Right lobe of liver (tissue), 6 donors: ENCODE measurements around the gene AP5B1. TPM values are rescaled to one million over a fixed set of nuclear protein-coding genes. Genes with fewer than 3 reads are reported as not detected.
A peak's percentile ranks its signal among the peaks of the same experiment; 100 is the strongest.

ENCODE experiments used
- ATAC-seq, 4 donors: fragments of 200-7000 bp; cut with Tn5 transposase; one replicate each; pipeline ENCODE4 v1.9.1; 2020; ENCODE audit warnings: mild to moderate bottlenecking in 4 of 4, moderate library complexity in 4 of 4
- DNase-seq, 3 donors: peaks; one replicate each; pipeline ENCODE4 v3.0.0-alpha.2; 2020
- H3K27ac ChIP-seq, 3 donors: fragments of 200-600 bp; one replicate each; pipeline ENCODE4 v1.8.0; 2022
- H3K27me3 ChIP-seq, 2 donors: fragments of 200-600 bp; one replicate each; pipeline ENCODE4 v1.8.0; 2022
- H3K36me3 ChIP-seq, 4 donors: fragments of 200-600 bp; sonication (generic) in 1 of 4; one replicate each; pipeline versions ENCODE4 v1.5.1 to v1.8.0; 2017 to 2022; ENCODE audit warnings: control low read depth in 1 of 4
- H3K4me1 ChIP-seq, 4 donors: fragments of 200-600 bp; sonication (generic) in 1 of 4; one replicate each; pipeline versions ENCODE4 v1.5.1 to v1.8.0; 2017 to 2022; ENCODE audit warnings: control low read depth in 1 of 4
- H3K4me3 ChIP-seq, 3 donors: fragments of 200-600 bp; one replicate each; pipeline ENCODE4 v1.8.0; 2022
- H3K9me3 ChIP-seq, 4 donors: fragments of 200-600 bp; sonication (generic) in 1 of 4; one replicate each; pipeline versions ENCODE4 v1.5.1 to v1.8.0; 2017 to 2022; ENCODE audit warnings: control low read depth in 1 of 4
- CTCF ChIP-seq, 4 donors: fragments of 200-600 bp in 3 of 4; fragments of 450-650 bp in 1 of 4; IDR thresholded peaks; one replicate each; pipeline versions ENCODE4 v1.5.1 to v1.8.0; 2016 to 2022; ENCODE audit warnings: antibody characterized with exemption in 4 of 4, mild to moderate bottlenecking in 2 of 4
- POLR2A ChIP-seq: fragments of 450-650 bp; IDR thresholded peaks from one replicate; pipeline ENCODE4 v1.6.1; 2017; ENCODE audit warnings: antibody characterized with exemption, mild to moderate bottlenecking
- WGBS: methylation state at CpG from one replicate; pipeline ENCODE4 v1.1.6; 2018; ENCODE audit warnings: low coverage, low lambda C conversion rate; ENCODE audit not compliant: insufficient coverage; ENCODE audit errors: missing lambda C conversion rate; 5-methylcytosine and 5-hydroxymethylcytosine counted together
- intact Hi-C, 2 donors: fragments of 100-400 bp; cut with DNase I; formaldehyde crosslinking; loops; one replicate each; pipeline versions ENCODE4 v1.11.2 to v1.14.1; 2022
- total RNA-seq, 6 experiments: library from RNA; depleted of rRNA in 2 of 6; stranded (reverse); fragments of >200 nt in 2 of 6; fragmentation: NEBNext Ultra II Directional in 3 of 6; extraction: Animal tissue kit (Norgen Biotek cat#: 25700) in 3 of 6; gene quantifications; one replicate each; pipeline versions ENCODE4 v1.1.0 to v1.2.4, GENCODE V29; 2016 to 2023
- donor health status: DM: no; HTN: yes; CAD: no.
- donor health status: DM: no; HTN: no; CAD: no.
- donor health status: DM: no; HTN: no; CAD: no.
- donor health status: DM: no; HTN: yes; CAD: no.
- donor health status: DM: no; HTN: yes; CAD: no.

The AP5B1 gene
- total RNA-seq, 6 experiments from 2014 or later = 5.0 to 13.5 (median 9.7) TPM

- no peak overlapping the region for H3K4me3 ChIP-seq
- H3K27ac ChIP-seq = no peak overlapping the region
- H3K27me3 ChIP-seq = no peaks in the 10 kb centered on the region
- 99% methylated on average over 9 of the region's 16 CpGs for WGBS
- no peak for TF ChIP-seq CTCF (IDR thresholded peaks at IDR 0.05)
- TF ChIP-seq POLR2A = no peak
- DNase-seq (no peak), ATAC-seq (no peak)
- no peaks in the 10 kb centered on the region for H3K36me3 ChIP-seq
- no peaks in the 10 kb centered on the region for H3K4me1 ChIP-seq
- intact Hi-C loops = loop anchor here (5.0 to 10.0 kb wide), 3 partner anchors 100 to 190 kb away; partner anchors contain the start of gene KAT5 (in 2 of the 2)
- H3K9me3 ChIP-seq = no peaks in the 10 kb centered on the region
These were observed 34.3 kb upstream of the AP5B1 start for GRCh38 chr11:65814986-65815565.

- peak in 2 of 4 donors; percentile 11 to 36 for ATAC-seq
- TF ChIP-seq POLR2A (no peak), CTCF (IDR thresholded peaks at IDR 0.05) (no peak)
- no peaks in the 10 kb centered on the region for H3K9me3 ChIP-seq
- 51% methylated on average over 15 of the region's 18 CpGs for WGBS
- H3K27me3 ChIP-seq = no peaks in the 10 kb centered on the region
- H3K36me3 ChIP-seq = no peaks in the 10 kb centered on the region
- H3K4me3 ChIP-seq = no peak overlapping the region
- H3K27ac ChIP-seq = no peak overlapping the region
- no peaks in the 10 kb centered on the region for H3K4me1 ChIP-seq
- DNase-seq = peak in 1 of 3 donors; percentile 41
- intact Hi-C loops = loop anchor here in 1 of 2 donors (10.0 kb wide), 2 partner anchors 100 to 190 kb away; partner anchors contain the start of gene KAT5
These were observed 33.6 kb upstream of the AP5B1 start for GRCh38 chr11:65814131-65814985.

GRCh38 chr11:65811764-65812475 is 31.1 kb upstream of the AP5B1 start:
- no peak for TF ChIP-seq POLR2A
- TF ChIP-seq CTCF (IDR thresholded peaks at IDR 0.05) = no peak

GRCh38 chr11:65810046-65810868 is 29.5 kb upstream of the AP5B1 start:
- Histone ChIP-seq H3K36me3 (no peaks in the 10 kb centered on the region), H3K4me3 (no peak overlapping the region), H3K9me3 (no peaks in the 10 kb centered on the region), H3K4me1 (no peaks in the 10 kb centered on the region), H3K27me3 (no peaks in the 10 kb centered on the region), H3K27ac (no peak overlapping the region)
- 70% methylated on average over 13 of the region's 23 CpGs for WGBS
- TF ChIP-seq CTCF (IDR thresholded peaks at IDR 0.05) (no peak), POLR2A (no peak)
- ATAC-seq = peak; percentile 17 to 46 (median 35)
- intact Hi-C loops = loop anchor here in 1 of 2 donors (10.0 kb wide), 2 partner anchors 95 to 185 kb away; partner anchors contain the start of gene KAT5
- peak in 1 of 3 donors; percentile 28 for DNase-seq

More at GRCh38 chr11:65811764-65812475, 31.1 kb upstream of the AP5B1 start:
- H3K4me1 ChIP-seq = no peaks in the 10 kb centered on the region
- intact Hi-C loops = loop anchor here in 1 of 2 donors (10.0 kb wide), 2 partner anchors 97 to 187 kb away; partner anchors contain the start of gene KAT5
- no peak overlapping the region for H3K4me3 ChIP-seq
- H3K27me3 ChIP-seq = no peaks in the 10 kb centered on the region
- H3K36me3 ChIP-seq = no peaks in the 10 kb centered on the region
- 46% methylated on average over 9 of the region's 19 CpGs for WGBS
- H3K27ac ChIP-seq = no peak overlapping the region
- no peaks in the 10 kb centered on the region for H3K9me3 ChIP-seq
- DNase-seq (peak in 1 of 3 donors; percentile 40), ATAC-seq (no peak)
